HG02970 (cell line): ENCODE results near the gene MAPK8IP3.
A peak's percentile ranks its signal among the peaks of the same experiment; 100 is the strongest.

Experiments
- ATAC-seq: cut with Tn5 transposase; IDR thresholded peaks from one replicate; pipeline ENCODE4 v1.9.1; 2021; ENCODE audit warnings: mild to moderate bottlenecking, moderate library complexity, moderate number of reproducible peaks; ENCODE audit not compliant: unreplicated experiment, low FRiP score

MAPK8IP3 gene

DNA sequence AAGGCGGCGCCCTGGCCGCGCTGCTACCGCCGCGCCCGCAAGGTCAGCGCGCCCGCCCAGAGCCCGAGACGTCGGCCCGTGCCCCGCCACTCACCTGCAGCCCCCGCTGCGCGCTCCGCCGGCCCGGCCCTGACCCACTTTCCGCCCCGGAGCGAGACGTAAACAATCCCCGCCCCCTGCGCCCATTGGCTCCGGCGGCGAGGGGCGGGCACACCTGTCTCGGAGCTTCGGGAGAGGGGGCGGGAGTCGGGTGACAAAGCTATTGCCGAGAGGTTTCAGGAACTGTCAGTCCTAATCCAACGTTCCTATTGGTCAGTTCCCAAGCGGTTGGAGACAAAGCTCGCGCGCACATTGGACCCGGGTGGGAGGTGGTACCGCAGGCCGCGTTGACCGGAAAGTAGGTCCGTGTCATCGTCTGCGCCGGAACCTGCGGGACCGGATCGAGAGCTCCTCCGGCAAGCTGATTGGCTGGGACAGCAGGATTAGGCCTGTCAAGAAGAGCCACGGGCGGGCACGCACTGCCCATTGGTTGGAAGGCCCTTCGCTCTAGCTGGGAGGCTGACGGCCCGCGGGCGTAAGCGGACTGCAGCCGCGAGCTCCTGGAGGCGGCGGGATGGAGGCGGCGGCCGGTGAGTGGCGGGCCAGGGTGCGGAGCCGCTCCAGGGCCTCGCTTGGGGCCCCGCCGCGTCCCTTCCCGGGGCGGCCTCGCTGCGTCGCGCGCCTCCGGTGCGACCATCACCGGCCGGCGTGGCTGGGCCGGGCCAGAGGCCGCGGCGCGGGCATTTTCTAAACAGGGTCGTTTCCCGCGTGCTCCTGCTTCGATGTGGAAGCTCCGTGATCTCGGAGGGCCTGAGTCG is 76.6 kb downstream of the MAPK8IP3 start, which contains the start of the genes NUBP2 and SPSB3:
TSS of gene NUBP2 (plus strand) at position 553 of the 857 bp plus-strand sequence. CDS start at position 614, 61 bp downstream.
TSS of gene SPSB3 (minus strand) at position 164 of the 857 bp plus-strand sequence. CDS start 1,088 bp downstream, outside the sequence.
- ATAC-seq: peak; percentile 83

DNA sequence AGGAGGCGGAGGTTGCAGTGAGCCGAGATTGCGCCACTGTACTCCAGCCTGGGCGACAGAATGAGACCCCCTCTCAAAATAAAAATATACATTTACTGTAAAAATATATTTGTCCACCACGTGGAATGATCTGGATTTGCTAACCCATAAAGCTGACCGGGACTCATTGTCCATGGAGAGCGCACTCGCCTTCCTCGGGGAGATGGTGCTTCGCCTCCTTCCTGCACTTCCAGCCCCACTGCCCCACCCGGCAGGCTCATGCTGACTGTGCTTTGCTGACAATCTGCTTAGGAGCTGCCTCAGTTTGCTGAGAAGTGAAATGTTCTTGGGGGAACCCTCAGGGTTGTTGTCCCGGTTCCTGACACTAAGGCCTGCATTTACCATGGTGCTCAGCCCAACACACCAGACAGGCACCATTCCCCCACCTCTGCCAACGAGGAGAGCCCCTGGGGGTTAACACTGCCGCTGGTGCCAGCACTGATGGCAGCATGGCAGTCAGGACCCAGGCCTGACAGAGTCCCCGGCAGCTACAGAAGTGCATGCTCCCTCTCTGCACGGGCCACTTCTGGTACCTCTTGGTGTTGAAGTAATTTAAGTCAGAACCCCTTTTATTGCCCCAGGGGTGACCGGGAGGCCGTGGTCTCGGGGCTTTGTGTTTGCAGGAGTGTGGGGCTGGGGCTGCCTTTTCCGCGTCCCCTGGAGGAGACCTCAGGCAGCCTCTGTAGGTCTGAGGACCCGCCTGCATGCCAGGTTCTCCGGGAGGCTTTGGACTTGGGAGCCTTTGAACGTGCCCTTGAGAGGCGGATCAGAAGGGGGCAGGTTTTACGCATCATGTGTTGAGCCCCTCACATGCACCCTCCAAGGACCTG is 79.2 kb downstream of the MAPK8IP3 start:
- ATAC-seq: no peak

DNA sequence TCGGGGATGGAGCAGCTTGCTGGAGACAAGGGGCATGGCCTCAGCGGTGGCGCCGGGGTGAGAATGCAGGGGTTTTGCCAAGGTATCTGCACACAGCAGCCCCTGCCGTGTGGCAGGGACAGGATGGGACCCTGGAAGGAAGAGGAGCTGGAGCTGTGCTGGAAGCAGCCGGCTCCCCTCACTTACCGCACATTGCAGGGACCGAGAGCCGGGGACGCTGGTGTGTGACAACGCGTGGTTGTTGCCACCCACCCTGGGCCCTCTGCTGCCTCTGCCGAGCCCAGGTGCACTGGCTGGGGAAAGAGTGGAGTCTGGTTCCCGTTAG is 79.8 kb downstream of the MAPK8IP3 start:
- ATAC-seq: no peak

DNA sequence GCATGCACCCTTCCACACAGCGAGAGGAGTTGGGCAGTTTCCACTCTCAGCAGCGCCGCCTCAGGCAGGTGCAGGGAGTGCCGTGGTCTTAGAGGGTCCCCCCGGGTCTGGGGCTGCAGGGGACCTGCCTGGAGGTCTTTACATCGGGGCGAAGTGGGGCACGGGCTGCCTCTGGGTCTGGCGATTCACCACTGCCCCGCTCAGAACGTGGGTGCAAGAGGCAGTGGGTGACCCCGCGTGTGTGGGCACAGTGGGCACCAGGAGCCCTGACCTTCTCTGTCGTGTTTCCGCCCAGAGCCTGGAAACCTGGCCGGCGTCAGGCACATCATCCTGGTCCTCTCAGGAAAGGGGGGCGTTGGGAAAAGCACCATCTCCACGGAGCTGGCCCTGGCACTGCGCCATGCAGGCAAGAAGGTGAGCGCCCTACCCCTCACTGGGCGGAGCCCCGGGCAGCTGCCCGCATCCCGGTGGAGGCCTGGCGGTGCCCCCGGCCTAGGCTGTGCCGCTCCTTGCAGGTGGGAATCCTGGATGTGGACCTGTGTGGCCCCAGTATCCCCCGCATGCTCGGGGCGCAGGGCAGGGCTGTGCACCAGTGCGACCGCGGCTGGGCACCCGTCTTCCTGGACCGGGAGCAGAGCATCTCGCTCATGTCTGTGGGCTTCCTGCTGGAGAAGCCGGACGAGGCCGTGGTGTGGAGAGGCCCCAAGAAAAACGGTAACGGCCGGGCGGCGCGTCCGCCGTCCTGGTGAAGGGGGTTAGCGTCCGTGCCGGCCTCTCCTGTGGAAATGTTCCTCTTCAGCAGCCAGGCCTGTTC is 80.5 kb downstream of the MAPK8IP3 start:
- ATAC-seq: no peak

DNA sequence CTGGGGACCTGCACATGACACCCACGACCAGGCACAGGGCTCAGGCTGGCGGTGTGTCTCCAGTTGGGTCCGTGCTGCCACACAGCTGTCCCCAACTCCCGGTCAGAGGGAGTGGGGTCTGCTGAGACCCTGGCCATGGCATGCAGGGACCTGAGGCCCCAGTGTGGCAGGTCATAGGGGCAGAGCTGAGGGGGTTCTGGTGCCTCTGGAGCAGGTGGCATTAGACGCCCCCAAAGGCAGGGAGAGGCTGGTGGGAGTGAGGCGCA is 81.0 kb downstream of the MAPK8IP3 start:
- no peak for ATAC-seq

DNA sequence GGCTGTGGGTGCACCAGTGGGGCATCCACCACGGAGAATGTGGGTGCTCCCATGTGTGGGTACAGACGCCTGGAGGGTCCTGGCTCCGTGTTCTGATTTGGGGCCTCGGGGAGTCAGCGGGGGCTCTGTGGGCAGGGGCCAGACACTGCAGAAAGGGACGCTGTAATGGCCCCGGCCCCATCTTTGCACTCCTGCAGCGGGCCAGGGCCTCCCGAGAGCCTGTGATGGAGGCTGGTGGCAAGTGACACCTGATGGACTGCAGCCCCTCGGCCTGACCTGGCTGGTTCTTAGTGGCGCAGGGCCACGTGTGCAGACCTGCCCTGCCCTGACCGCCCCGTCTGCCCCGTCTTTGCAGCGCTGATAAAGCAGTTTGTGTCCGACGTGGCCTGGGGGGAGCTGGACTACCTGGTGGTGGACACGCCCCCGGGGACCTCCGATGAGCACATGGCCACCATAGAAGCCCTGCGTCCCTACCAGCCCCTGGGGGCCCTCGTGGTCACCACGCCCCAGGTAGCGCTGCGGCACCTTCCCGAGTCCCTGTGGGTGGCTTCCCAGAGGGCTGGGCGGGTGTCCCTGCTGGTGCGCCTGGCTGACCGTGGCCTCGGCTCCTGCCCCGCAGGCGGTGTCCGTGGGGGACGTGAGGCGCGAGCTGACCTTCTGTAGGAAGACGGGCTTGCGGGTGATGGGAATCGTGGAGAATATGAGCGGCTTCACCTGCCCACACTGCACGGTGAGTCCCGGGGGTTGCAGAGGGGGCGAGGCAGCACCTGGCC is 81.5 kb downstream of the MAPK8IP3 start:
- ATAC-seq: no peak

DNA sequence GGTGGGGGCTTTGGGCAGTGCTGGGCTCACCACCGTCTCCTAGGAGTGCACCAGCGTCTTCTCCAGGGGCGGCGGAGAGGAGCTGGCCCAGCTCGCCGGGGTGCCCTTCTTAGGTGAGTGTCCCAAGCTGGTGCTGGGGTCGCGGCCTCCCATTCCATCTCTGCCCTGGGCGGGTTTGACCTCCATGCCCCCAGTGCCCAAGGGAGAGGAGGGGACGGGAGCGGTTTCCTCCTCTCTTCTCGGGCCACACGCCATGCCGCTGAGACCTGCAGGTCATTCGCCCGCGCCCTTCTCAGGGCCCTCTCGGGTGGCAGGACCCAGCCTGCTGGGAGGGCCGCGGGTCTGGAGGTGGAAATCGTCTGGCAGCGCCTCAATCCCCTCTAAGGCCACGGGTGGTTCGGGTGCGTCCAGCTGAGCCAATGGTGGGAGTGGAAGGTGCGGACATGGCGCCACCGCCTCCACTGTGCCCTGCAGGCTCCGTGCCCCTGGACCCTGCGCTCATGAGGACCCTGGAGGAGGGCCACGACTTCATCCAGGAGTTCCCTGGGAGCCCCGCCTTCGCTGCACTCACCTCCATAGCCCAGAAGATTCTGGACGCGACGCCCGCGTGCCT is 82.2 kb downstream of the MAPK8IP3 start:
- no peak for ATAC-seq

DNA sequence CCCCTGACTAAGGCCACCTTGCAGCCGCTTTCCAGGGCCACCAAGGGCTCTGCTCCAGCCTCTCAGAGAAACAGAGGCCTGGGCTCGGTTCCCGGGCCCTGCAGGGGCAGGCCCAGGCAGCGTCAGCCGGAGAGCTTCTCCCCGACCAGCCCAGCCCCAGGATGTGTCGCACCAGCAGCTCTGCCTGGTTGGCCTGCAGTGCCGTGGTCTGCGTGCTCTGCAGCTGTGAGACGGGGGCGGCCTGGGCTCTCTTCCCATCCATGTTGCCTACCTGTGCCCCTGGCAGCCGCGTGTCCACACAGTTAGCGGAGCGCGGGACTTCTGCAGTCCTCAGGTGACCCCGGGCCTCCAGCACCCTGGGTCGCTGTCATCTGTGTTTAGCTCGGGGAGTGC is 82.7 kb downstream of the MAPK8IP3 start:
- ATAC-seq: no peak

DNA sequence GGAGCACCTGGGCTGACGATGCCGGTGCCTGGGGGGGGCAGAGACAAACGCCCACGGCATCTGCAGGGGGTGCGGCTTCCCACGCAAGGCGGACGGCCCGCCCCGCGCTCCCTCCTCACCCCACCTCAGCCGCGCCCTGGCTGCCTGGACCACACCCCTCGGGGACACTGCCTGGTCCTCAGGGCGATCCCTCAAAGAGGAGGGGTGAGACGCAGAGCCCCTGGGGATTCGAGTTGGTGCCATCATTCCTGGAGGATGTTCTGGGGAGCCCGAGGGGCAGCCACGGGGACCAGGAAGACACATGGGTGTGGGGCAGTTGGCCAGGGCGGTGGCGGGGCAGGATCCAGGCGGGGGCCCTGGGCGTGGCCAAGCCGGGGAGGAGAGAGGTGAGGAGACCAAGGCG is 83.6 kb downstream of the MAPK8IP3 start:
- ATAC-seq: no peak

DNA sequence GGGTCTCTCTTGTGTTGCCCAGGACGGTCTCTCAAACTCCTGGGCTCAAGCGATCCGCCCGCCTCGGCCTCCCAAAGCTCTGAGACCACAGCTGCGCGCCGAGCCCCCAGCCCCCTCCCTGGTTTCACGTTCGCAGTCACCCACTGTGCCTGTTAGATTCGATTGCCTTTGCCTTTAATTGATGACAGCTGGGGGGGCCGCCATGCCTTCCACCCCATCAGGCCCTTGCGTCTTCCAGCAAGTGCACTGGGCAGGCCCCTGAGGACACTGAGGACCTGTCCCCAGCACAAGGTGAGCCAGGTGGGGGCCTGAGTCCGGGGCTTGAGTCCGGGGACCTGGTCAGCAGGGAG is 84.2 kb downstream of the MAPK8IP3 start:
- no peak for ATAC-seq

DNA sequence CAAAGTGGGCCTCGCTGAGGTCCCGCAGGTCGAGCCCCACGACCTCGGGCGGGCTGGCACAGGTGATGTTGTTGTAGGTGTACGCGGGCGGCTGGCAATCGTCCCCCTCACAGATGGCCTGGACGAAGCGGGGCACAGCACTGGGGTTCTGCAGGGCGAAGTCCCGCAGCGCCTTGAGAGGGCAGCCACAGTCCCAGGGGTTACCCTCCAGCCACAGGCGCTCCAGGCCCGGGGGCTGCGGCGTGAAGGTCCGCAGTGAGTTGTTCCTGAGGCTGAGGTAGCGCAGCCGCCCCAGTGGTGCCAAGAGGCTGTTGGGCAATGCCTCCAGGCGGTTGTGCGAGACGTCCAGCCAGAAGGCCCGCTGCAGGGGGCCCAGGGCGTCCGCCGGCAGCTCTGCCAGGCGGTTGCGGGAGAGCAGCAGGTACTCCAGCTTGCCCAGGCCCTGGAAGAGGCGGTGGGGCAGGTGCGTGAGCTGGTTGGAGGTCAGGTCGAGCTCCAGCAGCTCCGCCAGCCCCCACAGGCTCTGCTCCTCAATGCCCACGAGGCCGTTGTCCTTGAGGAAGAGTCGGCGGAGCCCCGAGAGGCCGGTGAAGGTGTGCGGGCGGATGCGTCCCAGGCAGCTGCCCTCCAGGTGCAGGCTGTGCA is 84.7 kb downstream of the MAPK8IP3 start:
- ATAC-seq: no peak

DNA sequence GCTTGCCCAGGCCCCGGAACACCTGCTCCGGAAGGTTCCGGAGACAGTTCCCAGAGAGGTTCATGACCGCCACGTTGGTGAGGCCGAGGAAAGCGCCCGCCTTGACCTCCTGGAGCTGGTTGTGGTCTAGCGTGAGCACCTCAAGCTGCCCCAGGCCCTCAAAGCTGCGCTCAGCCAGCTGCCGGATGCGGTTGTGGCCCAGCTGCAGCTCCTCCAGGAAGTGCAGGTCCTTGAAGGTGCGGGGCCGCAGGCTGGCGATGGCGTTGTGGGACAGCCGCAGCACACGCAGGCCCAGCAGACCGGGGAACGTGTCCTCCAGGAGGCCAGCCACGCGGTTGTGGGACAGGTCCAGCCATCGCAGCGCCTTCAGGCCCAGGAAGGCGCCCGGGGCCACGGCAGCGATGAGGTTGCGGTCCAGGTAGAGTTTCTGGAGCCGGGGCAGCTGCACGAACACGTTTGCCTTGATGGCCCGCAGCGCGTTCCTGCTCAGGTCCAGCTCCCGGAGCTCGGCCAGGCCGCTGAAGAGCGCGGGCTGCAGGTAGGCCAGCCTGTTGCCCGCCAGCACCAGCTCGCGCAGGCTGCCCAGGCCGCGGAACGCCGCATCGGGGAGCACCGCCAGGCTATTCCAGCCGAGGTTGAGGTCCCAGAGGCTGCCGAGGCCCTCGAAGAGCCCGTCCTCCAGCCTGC is 85.4 kb downstream of the MAPK8IP3 start:
- no peak for ATAC-seq

DNA sequence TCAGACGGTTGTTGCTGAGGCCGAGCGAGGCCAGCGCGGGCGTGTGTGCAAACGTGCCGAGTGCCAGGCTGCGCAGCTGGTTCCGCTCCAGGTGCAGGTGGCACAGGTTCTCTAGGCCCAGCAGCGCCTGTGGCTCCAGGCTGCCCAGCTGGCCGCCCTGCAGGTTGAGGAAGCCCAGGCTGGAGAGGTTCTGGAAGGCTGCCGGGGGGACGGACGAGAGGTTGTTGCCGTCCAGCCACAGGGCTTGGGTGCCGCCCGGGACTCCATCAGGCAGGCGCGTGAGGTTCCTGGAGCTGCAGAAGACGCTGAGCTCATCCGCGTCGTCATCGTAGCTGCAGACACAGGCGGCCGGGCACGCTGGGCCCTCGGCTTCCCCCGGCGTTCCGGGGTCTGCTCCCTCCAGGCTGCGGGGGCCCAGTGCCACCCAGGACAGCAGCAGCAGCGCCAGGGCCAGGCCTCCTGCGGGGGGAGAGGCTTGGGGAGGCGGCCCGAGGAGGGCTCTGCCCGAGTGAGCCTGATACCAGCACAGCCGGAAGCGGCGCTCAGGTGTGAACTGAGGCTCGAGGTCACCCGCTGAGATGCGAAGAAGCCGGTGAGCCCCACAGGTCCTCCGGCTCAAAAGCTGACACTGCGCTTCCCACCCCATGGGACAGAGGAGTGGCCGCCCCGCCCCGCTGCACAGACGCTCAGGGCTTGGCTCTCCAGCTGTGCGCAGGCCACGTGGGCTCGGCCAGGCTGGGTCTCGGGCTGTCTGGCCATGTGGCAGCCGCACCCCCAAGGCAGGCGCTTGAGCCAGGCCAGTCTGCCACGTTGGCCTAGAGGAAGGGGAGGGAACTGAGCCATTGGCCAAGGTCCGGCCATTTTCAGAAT is 86.2 kb downstream of the MAPK8IP3 start:
- no peak for ATAC-seq

DNA sequence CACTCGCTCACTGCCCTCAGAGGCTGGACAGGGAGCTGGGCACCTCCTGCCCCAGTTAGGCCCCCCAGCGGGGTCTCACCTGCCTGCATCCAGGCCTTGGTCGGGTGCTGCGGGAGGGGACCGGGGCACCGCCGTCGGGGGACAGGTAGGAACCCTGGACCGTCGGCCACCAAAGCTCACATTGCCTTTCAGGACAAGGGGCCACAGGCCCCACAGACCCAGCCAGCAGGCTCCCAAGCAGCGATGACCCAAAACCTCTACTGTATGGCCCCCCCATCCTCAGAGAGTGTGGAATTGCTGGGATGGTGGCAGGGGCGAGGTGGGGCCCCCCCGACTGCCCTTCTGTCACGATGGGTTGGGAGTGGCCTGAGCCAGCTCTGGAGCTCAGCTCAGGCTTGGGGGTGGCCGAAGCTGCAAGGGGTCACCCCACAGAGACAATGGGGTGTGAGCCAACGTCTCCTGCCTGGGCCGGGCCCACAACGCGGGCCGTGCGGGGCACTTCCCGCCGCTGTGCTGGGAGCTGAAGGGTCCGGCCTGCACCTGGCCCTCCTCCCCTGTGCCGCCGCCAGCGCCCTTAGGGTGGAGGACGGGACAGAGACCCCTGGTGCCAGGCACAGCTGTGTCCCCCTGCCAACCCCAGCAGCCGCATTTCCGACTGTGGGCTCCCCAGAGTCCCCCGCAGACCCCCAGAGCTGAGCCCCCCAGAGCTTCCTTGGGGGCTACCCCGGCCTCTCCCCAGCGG is 87.0 kb downstream of the MAPK8IP3 start:
- no peak for ATAC-seq

DNA sequence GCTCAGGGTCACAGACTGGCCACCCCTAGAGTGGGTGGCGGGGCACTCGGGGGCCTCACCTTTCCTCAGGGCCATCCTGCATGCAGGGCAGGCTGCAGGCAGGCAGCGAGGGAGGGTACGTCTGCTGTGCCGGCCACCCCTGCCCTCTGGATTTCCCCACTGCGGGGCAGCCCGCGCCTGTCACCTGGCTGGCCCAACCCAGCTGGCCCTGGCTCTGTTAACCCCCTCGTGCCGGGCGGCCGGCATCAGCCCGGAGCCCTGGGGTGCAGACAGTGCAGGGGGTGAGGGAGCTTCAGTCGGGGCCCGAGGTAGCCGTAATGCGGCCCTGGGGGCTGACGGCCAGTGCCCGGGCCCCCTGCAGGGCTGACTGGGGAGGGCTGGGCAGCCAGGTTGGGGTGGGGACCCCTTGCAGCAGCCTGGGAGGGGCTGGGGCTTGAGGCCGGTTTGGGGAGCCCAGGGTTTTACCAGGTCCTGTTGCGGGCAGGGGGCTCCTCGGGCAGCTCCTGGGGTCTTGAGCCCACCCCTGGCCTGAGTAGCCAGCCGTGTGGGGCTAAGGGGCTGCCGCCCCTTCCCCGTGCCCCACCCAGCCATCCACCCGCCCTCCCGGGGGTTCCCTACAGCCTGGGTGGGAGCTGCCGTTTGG is 87.7 kb downstream of the MAPK8IP3 start, which contains the start of gene IGFALS:
TSS of gene IGFALS (minus strand) at position 128 of the 643 bp plus-strand sequence. CDS start at position 75, 53 bp downstream.
- no peak for ATAC-seq

DNA sequence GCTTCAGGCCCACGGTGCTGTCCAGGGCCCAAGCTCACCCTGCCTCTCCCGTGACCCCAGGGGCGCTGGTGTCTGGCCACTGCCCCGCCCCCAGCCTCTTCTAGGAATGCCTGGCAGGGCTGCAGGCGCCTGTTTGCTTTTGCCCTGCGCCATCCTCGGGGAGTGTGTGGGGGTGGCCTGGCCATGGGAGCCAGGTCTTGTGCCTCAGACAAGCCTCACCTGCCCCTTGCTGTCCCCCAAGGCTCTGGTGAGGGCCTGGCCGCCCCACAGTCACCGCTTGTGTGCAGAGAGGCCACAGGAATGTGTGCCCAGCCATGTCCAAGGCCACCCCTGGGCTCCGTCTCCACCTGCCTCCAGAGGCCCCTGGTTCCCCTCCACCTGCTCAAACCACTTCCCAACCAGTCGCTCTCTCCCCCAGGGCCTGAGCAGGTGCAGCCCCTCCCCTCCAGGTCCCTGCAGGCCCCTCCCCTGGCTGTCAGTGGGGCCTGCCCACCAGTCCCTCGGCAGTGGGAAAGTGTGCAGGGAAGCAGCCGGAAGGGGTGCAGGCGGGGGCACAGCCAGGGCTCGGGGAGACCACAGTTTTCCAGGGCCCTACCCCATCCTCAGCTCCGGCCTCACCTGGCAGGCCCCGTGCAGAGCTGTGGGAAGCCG is 88.4 kb downstream of the MAPK8IP3 start:
- no peak for ATAC-seq
